SW 1271 (cell line): ENCODE results near the gene FUBP3.
A peak's percentile ranks its signal among the peaks of the same experiment; 100 is the strongest.
"Not testable (repeated sequence)": the region's sequence is repeated elsewhere in the genome, so short reads cannot be mapped to it uniquely, and the experiment has no call there.

ENCODE experiments used
- DNase-seq, 2 experiments: peaks; one replicate each; lab custom pipeline; 2025; lab: John Stamatoyannopoulos, UW

FUBP3 gene

GRCh38 chr9:130556396-130557076 is 22.8 kb upstream of the FUBP3 start:
- no peak for DNase-seq

GRCh38 chr9:130557077-130557468 is 22.3 kb upstream of the FUBP3 start:
- DNase-seq, result no peak

- DNase-seq, result no peak
These were observed 18.3 kb upstream of the FUBP3 start for GRCh38 chr9:130561056-130561455.

- DNase-seq, result not testable (repeated sequence)
These were observed 16.9 kb upstream of the FUBP3 start for GRCh38 chr9:130562525-130562924.

GRCh38 chr9:130563797-130564196 is 15.6 kb upstream of the FUBP3 start:
- DNase-seq, result no peak

- DNase-seq, result no peak
These were observed 13.6 kb upstream of the FUBP3 start for GRCh38 chr9:130565792-130566191.

GRCh38 chr9:130570208-130570607 is 9.2 kb upstream of the FUBP3 start:
- DNase-seq, result peak; percentile 27 to 55

GRCh38 chr9:130575514-130575913 is 3.9 kb upstream of the FUBP3 start:
- DNase-seq, result no peak

- no peak for DNase-seq
These were observed 3.2 kb upstream of the FUBP3 start for GRCh38 chr9:130576176-130576575.

GRCh38 chr9:130579738-130580463 is 524 bp downstream of the FUBP3 start:
- DNase-seq, result no peak

GRCh38 chr9:130581766-130582165 is 2.4 kb downstream of the FUBP3 start:
- no peak for DNase-seq

GRCh38 chr9:130583271-130583670 is 3.9 kb downstream of the FUBP3 start:
- no peak for DNase-seq

GRCh38 chr9:130587921-130588320 is 8.5 kb downstream of the FUBP3 start:
- DNase-seq, result no peak

- DNase-seq, result no peak
These were observed 9.0 kb downstream of the FUBP3 start for GRCh38 chr9:130588416-130588815.

GRCh38 chr9:130589754-130590153 is 10.4 kb downstream of the FUBP3 start:
- no peak for DNase-seq

GRCh38 chr9:130590305-130590704 is 10.9 kb downstream of the FUBP3 start:
- DNase-seq, result no peak

GRCh38 chr9:130593020-130593419 is 13.6 kb downstream of the FUBP3 start:
- DNase-seq, result no peak

GRCh38 chr9:130597228-130597627 is 17.9 kb downstream of the FUBP3 start:
- DNase-seq, result no peak

GRCh38 chr9:130598188-130598587 is 18.8 kb downstream of the FUBP3 start:
- DNase-seq, result no peak

- no peak for DNase-seq
These were observed 20.2 kb downstream of the FUBP3 start for GRCh38 chr9:130599625-130600024.

GRCh38 chr9:130601100-130601499 is 21.7 kb downstream of the FUBP3 start:
- no peak for DNase-seq

- no peak for DNase-seq
These were observed 24.9 kb downstream of the FUBP3 start for GRCh38 chr9:130604295-130604694.

- DNase-seq, result no peak
These were observed 27.7 kb downstream of the FUBP3 start for GRCh38 chr9:130606887-130607600.
